Loucy (cell line): Measurements from ENCODE around the gene ZNF605.
"Not testable (repeated sequence)": the region's sequence is repeated elsewhere in the genome, so short reads cannot be mapped to it uniquely, and the experiment has no call there.

Source experiments
- H2AFZ ChIP-seq: fragments of 200-600 bp; sonication (generic); 2 replicates; pipeline ENCODE4 v1.6.0; 2016; ENCODE audit warnings: antibody characterized with exemption, mild to moderate bottlenecking, low read length, moderate library complexity
- H3F3A ChIP-seq: fragments of 200-600 bp; 2 replicates; pipeline ENCODE4 v1.6.0; 2016; ENCODE audit warnings: antibody characterized with exemption, low read depth, mild to moderate bottlenecking
- H3K27me3 ChIP-seq: fragments of 200-600 bp; sonication (generic); 2 replicates; pipeline ENCODE4 v1.6.1; 2014; ENCODE audit warnings: low read length, mild to moderate bottlenecking; ENCODE audit not compliant: insufficient read depth, poor library complexity, severe bottlenecking
- H3K36me3 ChIP-seq: fragments of 200-600 bp; sonication (generic); 2 replicates; pipeline ENCODE4 v1.6.1; 2016; ENCODE audit warnings: low read length; ENCODE audit not compliant: insufficient read depth
- H3K4me1 ChIP-seq: fragments of 200-600 bp; sonication (generic); 2 replicates; pipeline ENCODE4 v1.5.1; 2014; ENCODE audit warnings: low read length, mild to moderate bottlenecking; ENCODE audit not compliant: insufficient read depth, poor library complexity, severe bottlenecking
- H3K4me2 ChIP-seq: fragments of 200-600 bp; sonication (generic); 2 replicates; pipeline ENCODE4 v1.6.0; 2014; ENCODE audit warnings: antibody characterized with exemption, low read length, low read depth, mild to moderate bottlenecking; ENCODE audit not compliant: poor library complexity, severe bottlenecking
- H3K4me3 ChIP-seq: fragments of 200-600 bp; sonication (generic); 2 replicates; pipeline ENCODE4 v1.5.1; 2014; ENCODE audit warnings: low read length, mild to moderate bottlenecking, mixed read lengths; ENCODE audit not compliant: poor library complexity, severe bottlenecking
- H3K79me2 ChIP-seq: fragments of 200-600 bp; sonication (generic); 2 replicates; pipeline ENCODE4 v1.6.1; 2014; ENCODE audit warnings: low read length; ENCODE audit not compliant: insufficient read depth
- H3K9ac ChIP-seq: fragments of 200-600 bp; sonication (generic); 2 replicates; pipeline ENCODE4 v1.6.0; 2014; ENCODE audit warnings: mild to moderate bottlenecking, low read depth, low read length, moderate library complexity; ENCODE audit not compliant: poor library complexity, severe bottlenecking
- H3K9me2 ChIP-seq: fragments of 200-600 bp; sonication (generic); replicated peaks from 2 replicates; pipeline ENCODE4 v1.6.1; 2016; ENCODE audit warnings: low read depth, low read length, mixed read lengths
- H3K9me3 ChIP-seq: fragments of 200-600 bp; sonication (generic); 2 replicates; pipeline ENCODE4 v1.6.1; 2014; ENCODE audit warnings: mild to moderate bottlenecking, antibody characterized with exemption, low read length, low read depth; ENCODE audit not compliant: insufficient read depth
- H4K20me1 ChIP-seq: fragments of 200-600 bp; sonication (generic); 2 replicates; pipeline ENCODE4 v1.6.0; 2014; ENCODE audit warnings: antibody characterized with exemption, low read length, mild to moderate bottlenecking; ENCODE audit not compliant: insufficient read depth, poor library complexity, severe bottlenecking
- EZH2phosphoT487 ChIP-seq: fragments of 200-600 bp; IDR thresholded peaks from 2 replicates; pipeline ENCODE4 v1.6.1; 2018; ENCODE audit warnings: antibody characterized with exemption, mild to moderate bottlenecking, moderate library complexity, borderline replicate concordance
- TF ChIP-seq, protein P1 (sequence below): fragments of 200-600 bp; sonication (generic); conservative IDR thresholded peaks from 2 replicates; pipeline ENCODE4 v1.5.1; 2014; ENCODE audit warnings: mild to moderate bottlenecking, antibody characterized with exemption, low read length

ZNF605 gene

DNA sequence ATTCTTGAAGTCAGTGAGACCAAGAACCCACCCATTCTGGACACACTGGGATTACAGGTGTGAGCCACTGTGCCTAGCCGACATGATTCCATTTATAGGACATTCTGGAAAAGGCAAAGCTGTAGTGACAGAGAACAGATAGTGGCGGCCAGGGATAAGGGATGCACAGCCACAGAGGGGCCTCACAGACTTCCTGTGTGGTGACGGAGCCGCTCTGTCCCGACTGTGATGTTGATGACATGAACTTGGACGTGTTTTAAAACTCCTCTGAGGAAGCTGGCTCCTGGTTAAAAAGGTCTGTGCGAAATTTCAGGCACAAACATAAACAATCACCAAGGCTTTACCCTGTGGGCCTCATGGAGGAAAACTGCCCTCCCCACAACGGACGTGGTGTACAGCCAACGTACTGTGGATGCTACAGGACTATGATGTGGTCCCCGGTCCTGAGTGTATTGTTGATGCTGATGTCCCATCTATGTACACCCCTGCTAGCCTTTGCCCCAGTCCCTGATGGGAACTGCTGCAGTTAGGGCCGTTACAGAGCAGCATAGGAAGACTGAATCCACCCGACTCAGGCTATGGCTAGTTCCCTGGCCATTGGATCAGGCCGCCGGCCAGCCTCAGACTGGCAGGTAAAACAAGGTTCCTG is 15.9 kb downstream of the ZNF605 start:
- Histone ChIP-seq H3K9ac (no peak overlapping the region), H3K79me2 (no peaks in the 10 kb centered on the region), H3K9me3 (peaks cover 19% of the 10 kb centered on the region; the same call in 1 of the 2 replicates), H3K4me2 (no peak overlapping the region), H2AFZ (no peak overlapping the region), H3F3A (no peaks in the 10 kb centered on the region), H3K9me2 (no peaks in the 10 kb centered on the region), H3K36me3 (peaks cover 30% of the 10 kb centered on the region; the same call in 1 of the 2 replicates), H3K27me3 (no peaks in the 10 kb centered on the region), H4K20me1 (no peaks in the 10 kb centered on the region), H3K4me1 (no peaks in the 10 kb centered on the region), H3K4me3 (no peak overlapping the region)
- no peak for TF ChIP-seq EZH2phosphoT487
- TF ChIP-seq, protein P1, sequence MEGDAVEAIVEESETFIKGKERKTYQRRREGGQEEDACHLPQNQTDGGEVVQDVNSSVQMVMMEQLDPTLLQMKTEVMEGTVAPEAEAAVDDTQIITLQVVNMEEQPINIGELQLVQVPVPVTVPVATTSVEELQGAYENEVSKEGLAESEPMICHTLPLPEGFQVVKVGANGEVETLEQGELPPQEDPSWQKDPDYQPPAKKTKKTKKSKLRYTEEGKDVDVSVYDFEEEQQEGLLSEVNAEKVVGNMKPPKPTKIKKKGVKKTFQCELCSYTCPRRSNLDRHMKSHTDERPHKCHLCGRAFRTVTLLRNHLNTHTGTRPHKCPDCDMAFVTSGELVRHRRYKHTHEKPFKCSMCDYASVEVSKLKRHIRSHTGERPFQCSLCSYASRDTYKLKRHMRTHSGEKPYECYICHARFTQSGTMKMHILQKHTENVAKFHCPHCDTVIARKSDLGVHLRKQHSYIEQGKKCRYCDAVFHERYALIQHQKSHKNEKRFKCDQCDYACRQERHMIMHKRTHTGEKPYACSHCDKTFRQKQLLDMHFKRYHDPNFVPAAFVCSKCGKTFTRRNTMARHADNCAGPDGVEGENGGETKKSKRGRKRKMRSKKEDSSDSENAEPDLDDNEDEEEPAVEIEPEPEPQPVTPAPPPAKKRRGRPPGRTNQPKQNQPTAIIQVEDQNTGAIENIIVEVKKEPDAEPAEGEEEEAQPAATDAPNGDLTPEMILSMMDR, result no peak

DNA sequence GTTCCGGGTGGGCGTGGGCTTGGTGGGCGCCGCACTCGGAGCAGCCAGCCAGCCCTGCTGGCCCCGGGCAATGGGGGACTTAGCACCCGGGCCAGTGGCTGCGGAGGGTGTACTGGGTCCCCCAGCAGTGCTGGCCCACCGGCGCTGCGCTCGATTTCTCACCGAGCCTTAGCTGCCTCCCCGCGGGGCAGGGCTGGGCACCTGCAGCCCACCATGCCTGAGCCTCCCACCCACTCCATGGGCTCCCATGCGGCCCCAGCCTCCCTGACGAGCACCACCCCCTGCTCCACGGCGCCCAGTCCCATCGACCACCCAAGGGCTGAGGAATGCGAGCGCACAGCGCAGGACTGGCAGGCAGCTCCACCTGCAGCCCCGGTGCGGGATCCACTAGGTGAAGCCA is 17.3 kb downstream of the ZNF605 start:
- Histone ChIP-seq H3K9me3 (peaks cover 19% of the 10 kb centered on the region; the same call in 1 of the 2 replicates), H3K36me3 (peaks cover 20% of the 10 kb centered on the region; the same call in 1 of the 2 replicates)
- H3K9ac ChIP-seq, H4K20me1 ChIP-seq, H3K4me1 ChIP-seq, H2AFZ ChIP-seq, H3K4me2 ChIP-seq, H3K27me3 ChIP-seq, H3F3A ChIP-seq, H3K4me3 ChIP-seq, H3K9me2 ChIP-seq, H3K79me2 ChIP-seq: not testable (repeated sequence)

DNA sequence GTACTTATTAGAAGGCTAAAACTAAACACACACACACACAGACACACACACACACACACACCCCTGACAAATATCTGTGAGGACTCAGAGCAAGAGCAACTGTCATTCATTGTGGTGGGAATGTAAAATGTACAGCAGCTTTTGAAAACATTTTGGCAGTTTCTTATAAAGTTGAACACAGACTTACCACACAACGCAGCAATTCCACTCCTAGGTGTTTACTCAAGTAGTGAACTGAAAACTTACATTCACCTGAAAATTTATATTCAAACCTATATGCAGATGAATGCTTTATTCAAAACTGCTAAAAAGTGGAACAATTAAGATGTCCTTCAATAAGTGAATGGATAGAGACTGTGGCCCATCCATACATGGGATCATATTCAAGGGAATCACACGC is 18.6 kb downstream of the ZNF605 start:
- Histone ChIP-seq H3K4me2 (no peak overlapping the region), H3K4me3 (no peak overlapping the region), H3K27me3 (no peaks in the 10 kb centered on the region), H4K20me1 (no peaks in the 10 kb centered on the region), H3K9me2 (no peaks in the 10 kb centered on the region), H3K36me3 (peaks cover 9% of the 10 kb centered on the region; the same call in 1 of the 2 replicates), H3F3A (no peaks in the 10 kb centered on the region), H2AFZ (no peak overlapping the region), H3K9ac (no peak overlapping the region), H3K9me3 (peaks cover 16% of the 10 kb centered on the region; the same call in 1 of the 2 replicates), H3K79me2 (no peaks in the 10 kb centered on the region), H3K4me1 (no peaks in the 10 kb centered on the region)
- TF ChIP-seq, protein P1, result no peak
- no peak for TF ChIP-seq EZH2phosphoT487

DNA sequence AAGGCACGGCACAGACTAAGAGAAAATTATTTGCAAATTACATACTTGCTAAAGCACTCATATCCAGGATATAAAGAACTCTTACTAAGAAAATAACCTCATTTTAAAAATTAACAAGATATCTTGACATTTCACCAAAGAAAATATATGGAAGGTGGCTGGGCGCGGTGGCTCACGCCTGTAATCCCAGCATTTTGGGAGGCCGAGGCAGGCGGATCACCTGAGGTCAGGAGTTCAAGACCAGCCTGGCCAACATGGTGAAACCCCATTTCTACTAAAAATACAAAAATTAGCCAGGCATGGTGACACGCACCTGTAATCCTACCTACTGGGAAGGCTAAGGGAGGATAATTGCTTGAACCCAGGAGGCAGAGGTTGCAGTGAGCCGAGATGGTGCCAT is 19.2 kb downstream of the ZNF605 start:
- not testable (repeated sequence) for H3K27me3 ChIP-seq, H3K9me2 ChIP-seq, H3K4me3 ChIP-seq, H3K36me3 ChIP-seq, H3K9ac ChIP-seq, H3K4me2 ChIP-seq, H2AFZ ChIP-seq, H4K20me1 ChIP-seq, H3K79me2 ChIP-seq, H3K4me1 ChIP-seq, H3F3A ChIP-seq
- H3K9me3 ChIP-seq, result peaks cover 14% of the 10 kb centered on the region; the same call in 1 of the 2 replicates
